NCI-H2196 treated with DMSO at 0.1 percent for 48 hours (cell line): ENCODE results near the gene SMIM36.
"Not testable (repeated sequence)": the region's sequence is repeated elsewhere in the genome, so short reads cannot be mapped to it uniquely, and the experiment has no call there.

ENCODE experiments used
- DNase-seq: peaks from one replicate; lab custom pipeline; 2025; ENCODE audit not compliant: unreplicated experiment; lab: John Stamatoyannopoulos, UW

SMIM36 gene

DNA sequence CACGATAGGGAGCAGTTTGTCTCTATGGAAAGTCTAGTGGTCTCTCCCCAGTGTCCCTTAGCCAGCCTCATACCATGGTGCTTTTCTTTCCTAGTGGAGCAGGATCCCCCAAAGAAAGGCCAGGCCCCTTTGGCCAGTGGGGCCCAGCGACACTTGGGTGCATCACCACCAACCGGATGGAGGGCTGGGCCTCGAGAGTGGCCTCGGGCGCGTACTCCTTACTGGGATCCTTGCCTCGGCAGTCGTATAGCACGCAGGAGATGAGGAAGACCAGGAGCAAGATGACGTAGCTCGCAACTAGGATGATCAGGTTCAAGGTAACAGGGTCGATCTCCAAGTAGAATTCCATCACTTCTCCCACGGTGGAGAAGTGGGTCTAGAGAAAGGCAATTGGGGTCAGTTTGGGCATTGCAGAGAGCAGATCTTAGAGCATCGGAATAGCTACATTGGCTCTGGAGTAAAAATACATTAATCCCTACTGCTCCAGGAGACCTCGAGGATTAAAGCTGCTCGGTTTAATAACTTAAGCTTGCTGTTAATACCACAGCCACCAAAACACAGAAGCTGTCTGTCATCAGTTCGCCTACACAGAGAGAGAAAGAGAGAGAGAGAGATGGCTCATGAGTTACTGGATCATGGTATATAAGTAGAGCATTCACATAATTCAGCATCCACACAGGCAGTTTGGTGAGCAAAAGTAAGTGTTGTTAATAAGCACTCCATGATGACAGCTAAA lies at the start of gene SMIM36:
Gene SMIM36, minus strand, starts transcription at position 467 of the 736 bp plus-strand sequence.
- DNase-seq = no peak

DNA sequence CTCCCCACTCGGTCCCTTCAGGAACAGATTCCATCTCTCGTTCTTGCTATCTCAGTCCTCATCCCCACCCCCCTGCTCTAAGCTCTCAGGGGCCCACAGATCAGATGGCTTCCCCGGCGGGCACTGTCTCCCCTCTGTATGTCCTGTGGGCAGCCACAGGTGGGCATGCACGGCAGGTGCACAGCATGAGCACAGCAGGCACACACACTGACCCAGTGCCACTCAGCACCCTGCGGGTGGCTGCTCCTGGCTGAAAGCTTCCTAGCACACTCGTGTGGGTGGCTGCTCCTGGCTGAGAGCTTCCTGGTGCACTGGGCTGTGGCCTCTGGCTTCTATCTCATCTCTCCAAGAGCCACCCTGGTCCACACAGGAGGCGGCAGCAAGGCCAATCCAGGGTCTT lies 44.5 kb upstream of the SMIM36 start:
- no peak for DNase-seq

DNA sequence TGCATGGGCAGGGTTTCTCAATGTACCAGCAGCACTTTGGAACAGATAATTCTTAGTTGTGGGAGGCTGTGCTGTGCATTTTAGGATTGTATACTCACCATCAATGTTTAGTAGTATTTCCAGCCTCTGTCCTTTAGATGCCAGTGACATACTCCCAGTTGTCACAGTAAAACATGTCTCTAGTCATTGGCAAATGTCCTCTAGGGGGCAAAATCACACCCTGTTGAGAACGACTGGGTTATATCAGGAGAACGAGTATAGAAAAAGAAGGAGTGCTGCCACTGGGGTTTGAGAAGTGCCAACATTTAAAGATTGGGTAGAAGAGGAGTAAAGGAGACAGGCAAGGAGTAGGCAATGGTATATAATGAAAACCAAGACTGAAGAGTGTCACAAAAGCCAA lies 37.9 kb upstream of the SMIM36 start:
- no peak for DNase-seq

DNA sequence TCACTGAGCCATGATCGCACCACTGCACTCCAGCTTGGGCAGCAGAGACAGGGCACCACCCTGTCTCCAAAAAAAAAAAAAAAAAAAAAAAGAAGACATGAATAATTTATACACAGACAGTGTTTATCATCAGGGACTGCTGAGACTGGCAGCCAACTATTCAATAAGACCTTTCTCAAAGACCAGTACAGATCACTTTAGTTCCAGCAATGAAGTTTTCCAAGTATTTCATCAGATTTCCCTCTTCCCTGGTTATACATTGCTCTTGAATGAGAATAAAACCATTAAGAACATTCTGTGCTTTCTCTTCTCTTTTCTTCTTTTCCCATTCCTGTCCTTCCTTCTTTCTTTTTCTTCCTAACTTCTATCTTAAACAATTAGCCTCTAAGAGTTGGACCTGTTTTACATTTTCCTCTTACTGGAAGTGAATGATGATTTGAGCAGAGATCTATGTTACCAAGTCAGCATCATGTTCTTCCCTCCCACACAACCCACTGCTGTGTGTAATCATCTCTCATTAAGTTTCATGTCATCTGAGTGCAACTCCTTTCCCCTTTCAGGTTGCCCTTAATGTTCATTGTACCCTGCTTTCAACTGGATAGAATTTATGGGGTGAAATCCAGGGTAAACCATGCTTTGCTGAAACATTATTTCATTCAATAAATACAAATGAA lies 35.9 kb upstream of the SMIM36 start:
- no peak for DNase-seq

DNA sequence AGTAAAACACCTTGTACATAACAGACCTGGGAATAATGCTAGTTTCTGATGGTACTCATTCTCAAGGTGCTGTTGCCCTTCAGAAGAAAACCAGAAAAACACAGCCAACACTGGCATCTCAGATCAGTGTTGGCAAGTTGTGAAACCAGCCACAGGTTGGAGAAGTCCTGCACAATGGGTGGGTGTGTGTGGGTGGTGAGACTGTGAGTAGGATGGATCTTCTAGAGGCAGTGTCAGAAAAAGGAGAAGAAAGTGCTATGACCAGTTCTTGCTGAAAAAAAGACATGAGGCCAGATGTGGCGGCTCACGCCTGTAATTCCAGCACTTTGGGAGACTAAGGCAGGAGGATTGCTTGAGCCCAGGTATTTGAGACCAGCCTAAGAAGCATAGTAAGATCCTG lies 35.2 kb upstream of the SMIM36 start:
- DNase-seq = no peak

DNA sequence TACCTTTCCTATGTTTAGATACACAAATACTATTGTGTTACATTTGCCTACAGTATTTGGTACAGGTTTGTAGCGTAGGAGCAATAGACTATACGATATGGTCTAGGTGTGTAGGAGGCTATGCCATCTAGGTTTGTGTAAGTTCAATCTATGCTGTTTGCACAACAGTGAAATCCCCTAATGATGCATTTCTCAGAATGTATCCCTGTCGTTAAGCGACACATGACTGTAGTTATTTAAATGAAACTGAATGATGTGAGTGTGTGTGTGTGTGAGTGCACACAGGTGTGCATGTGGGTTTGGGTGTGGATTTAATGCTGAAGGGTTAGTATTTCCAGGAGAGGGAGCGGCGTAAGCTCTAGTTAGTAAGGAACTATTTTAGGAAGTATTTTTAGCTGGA lies 34.6 kb upstream of the SMIM36 start:
- no peak for DNase-seq

DNA sequence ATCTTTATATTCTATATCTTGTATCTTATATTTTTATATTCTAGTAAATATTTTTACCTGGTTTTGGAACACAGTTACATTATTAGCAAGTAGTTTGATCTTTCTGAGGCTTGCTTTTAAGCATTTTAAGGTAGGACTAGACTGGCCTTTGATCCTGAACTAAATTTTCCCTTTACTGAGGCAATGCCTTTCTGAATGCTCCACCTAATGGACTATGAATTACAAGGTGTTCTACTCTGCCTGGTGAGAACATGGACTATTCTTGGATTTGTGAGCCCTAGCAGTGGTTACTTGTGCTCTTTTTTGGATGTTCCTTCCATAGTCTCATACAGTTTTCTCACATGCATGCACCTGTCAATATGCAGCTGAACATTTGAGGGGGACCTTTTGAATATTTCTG lies 32.5 kb upstream of the SMIM36 start:
- no peak for DNase-seq

DNA sequence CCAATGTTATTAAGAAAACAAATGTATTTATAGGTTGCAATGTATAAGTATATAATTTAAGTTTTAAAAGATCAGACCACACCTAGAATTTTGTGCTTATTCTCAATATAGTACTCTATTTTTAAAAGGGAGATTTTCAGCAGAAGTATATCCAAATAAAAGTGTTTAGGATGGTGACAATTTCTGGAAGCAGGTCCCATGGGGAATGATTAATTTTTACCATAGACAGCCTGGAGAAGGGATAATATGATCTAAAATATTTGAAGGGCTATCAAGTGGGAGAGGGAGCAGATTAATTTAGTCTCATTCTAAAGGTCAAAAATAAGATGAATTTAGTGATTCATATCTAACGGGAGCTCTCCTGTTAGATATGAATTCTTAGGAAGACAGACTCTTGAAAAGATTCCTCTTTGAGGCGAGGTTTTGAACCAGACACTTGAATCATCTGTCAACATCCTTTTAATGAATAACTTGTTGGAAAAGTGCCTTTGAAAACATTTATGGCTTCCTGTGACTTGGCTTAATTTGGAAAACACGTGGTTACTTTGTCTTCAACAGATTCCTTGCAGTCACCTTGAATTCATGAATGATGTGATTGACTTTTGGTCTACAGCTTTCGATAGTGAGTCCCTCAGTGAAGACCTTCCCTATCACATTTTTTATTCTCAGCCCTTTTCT lies 29.3 kb upstream of the SMIM36 start:
- no peak for DNase-seq

DNA sequence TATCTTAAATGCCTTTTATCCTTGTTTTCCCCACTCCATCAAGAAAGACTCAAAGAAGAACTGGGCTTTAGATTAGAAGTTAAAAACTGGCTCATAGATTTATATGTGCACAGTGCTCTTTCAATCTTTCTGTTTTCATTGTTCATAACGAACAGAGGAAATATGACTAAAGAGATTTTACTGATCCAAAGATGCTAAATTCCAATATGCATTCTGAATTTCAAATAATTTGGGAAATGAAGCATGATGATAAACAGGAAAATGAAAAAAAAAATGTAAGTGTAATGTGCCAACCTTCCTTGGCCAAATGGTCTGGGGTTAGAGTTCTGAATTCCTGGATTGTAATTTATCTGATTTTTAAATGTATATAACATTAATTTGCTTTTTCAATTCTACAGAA lies 25.0 kb upstream of the SMIM36 start:
- DNase-seq = no peak

DNA sequence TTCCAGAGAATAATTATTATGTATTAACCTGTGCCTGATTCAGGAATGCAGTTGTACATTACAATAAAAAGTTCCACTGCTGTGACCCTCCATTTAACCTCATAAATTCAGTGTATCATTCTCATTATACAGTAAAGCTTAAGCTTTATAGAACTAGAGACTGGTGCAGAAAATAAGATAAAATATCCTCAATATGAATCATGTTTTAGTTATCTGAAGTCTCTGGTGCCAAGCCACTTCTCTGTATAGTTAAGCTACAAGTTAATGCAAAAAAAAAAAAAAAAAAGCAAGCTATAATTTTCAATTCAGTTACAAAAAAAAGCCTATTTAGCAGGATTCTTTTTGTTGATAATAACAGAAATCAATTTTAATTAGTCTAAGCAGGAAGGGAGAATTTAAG lies 22.4 kb upstream of the SMIM36 start:
- no peak for DNase-seq

DNA sequence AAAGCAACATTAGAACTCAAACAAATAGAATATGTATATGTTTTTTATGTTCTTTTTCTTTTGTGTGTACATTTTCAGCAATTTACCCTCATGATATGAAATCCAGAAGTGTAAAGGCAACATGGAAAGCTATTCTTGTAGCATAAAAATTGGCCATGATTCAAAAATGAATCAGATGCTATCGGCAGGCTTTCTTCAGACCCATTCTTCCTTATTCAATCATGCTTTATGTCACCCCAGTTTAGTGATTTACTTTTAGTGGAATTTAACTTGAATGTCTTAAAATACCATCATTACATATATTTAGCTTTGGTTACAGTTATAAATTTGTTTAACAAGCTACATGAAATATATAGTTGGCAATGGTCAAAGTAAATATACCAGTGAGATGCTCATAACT lies 21.4 kb upstream of the SMIM36 start:
- no peak for DNase-seq

DNA sequence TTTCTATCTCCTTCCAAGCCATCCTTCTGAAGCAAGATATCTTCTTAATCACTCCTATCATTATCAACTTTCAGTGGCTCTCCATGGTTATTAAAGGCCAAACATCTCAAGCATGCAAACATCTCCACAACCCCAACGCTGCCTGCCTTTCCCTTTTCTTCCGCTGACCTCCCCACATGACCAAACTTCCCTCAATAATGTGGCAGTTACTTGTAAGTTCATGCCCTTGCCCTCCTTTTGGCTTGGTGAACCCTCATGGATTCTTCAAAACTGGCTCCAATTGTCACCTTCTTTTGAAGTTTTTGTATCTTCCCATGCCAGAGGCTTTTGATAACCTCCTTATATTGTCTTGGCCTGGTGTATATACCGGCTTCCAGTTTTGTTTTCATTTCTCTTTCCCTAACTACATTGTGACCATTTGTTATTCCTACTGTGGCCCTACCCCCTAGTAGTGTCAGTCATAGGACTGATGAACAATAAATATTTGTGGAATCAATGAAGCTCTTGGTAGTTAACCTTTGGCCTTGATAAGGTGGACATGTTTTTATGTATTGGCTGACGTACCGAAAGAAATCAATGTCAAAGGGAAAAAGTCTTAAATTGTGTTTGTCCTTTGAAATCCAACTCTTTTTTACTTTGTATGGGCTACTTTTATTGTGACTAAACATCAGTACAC lies 19.9 kb upstream of the SMIM36 start:
- DNase-seq = no peak

DNA sequence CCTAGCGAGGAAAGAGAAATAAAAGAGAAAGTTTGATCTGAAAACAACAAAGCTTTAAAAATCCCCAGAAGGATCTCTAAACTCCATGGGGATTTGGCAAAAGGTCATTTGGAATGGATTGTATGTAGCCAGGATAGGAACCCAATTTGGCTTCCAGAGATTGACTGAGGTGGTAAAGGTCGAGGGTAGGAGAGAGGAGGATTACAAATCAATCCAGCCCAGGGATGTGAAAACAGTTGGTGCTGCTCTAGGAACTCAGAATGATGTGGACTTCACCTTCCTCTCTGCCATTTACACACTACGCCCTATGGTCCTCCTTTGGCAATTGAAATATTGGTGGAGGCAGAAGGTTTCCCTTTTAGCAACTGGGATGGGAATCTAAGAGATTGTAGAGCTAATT lies 18.8 kb upstream of the SMIM36 start:
- DNase-seq = no peak

DNA sequence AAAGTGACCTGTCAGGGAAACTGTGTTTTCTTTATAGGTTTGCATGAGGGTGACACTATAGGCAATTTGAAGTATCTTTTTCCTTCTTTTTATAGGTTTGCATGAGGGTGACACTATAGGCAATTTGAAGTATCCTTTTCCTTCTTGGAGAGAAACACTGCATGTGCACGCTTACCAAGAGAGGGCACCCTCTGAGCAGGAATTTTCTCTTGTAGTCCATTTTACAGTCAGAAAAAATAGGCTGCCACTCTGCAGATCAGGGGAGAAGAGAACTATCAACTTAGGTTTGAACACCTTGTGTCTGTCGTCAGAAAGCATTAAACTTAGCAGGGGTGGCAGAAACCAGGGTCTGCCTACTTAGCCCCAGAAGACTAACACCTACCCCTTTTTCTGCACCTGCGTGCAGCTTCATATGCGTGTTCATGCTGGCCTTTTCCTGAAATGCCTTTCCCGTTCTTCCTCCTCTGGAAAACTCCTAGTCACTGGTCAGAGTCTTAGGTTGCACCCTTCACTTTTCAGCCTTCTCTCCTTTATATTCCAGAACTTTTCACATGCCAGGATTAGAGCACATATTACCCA lies 16.4 kb upstream of the SMIM36 start:
- no peak for DNase-seq

DNA sequence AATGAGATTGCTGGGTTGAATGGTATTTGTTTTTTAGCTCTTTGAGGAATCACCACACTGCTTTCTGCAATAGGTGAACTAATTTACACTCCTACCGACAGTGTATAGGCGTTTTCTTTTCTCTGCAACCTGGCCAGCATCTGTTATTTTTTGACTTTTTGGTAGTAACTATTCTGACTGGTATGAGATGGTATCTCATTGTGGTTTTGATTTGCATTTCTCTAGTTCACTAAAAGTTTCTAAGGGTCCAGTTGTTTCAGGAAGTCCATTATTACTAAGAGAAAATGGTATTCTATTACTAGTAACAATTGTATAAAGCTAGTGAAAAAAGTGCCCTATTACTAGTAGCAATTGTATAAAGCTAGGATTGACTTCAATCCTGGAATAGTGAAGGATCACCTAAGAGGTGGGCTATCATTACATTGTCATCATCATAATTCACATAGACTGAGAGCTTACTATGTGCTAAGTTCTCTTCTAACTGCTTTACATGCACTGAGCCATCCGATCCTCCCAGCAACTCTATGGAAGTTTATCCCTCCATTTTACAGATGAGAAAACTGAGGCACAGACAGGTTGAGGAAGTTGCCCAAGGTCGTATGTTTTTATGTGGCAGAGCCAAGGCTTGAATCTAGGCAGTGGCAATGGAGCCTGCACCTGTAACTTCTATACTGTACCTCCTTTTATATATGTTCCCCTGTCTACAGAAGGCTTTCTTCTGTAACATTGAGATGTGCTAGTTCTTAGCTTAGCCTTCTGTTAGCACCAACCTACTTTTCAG lies 13.4 kb upstream of the SMIM36 start:
- no peak for DNase-seq

DNA sequence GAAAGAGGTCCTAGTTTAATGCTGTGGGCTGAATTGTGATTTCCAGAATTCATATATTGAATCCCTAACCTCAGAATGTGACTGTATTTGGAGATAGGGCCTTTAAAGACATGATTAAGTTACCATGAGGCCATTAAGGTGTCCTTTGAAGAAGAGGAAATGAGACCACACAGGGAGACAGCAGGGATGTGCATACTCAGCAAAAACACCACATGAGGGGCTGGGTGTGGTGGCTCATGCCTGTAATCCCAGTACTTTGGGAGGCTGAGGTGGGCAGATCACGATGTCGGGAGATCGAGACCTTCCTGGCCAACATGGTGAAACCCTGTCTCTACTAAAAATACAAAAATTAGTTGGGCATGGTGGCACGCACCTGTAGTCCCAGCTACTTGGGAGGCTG lies 11.8 kb upstream of the SMIM36 start:
- not testable (repeated sequence) for DNase-seq

DNA sequence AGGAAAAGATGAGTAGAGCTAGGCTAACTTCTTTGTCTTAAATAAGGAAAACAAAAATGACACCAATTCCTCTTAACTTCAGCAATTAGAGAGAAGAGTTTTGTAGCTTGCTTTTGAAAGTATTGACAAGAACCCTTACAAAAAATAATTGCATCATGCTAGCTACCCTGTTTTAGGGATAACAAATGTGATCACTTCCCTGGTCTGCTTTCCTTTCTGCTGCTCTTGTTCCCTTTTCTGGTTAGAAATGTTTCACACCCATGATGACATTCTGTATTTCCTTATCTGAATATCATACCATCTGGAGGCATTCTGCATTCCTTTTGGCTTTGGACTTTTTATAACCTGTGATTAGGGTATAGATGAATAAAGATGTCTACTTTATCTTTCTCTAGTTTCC lies 9.9 kb upstream of the SMIM36 start:
- DNase-seq = no peak

DNA sequence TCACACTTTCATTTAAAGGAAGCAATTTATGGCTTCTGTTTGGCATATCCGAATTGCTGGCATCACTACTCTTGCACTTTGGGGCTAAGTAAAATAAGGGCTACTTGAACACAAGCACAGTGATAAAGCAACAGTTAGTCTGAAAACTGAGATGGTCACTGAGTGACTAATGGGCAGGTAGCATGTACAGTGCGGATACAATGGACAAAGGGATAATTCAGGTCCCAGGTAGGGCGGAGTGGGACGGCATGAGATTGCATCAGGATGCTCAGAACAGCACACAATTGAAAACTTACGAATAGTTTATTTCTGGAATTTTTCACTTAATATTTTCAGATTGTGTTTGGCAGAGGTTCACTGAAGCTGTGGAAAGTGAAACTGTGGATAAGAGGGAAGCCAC lies 9.2 kb upstream of the SMIM36 start:
- no peak for DNase-seq

DNA sequence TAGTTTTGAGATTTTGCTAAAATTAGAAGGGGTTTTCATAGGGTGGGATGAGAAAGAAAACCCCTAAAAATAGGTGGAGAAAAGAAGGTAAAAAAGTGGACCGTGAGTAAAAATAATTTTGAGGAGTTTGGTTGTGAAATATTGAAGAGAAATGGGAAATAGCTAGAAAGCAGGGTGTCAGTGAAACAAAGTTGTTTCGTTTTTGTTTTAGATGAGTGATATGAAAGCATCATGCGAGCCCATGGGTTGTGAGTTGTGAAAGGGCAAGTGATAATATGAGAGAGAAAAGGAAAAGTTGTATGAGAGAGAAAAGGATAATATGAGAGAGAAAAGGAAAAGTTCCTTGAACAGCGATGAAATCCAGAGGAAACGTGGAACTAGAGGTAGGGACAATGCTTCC lies 7.3 kb upstream of the SMIM36 start:
- DNase-seq = no peak

DNA sequence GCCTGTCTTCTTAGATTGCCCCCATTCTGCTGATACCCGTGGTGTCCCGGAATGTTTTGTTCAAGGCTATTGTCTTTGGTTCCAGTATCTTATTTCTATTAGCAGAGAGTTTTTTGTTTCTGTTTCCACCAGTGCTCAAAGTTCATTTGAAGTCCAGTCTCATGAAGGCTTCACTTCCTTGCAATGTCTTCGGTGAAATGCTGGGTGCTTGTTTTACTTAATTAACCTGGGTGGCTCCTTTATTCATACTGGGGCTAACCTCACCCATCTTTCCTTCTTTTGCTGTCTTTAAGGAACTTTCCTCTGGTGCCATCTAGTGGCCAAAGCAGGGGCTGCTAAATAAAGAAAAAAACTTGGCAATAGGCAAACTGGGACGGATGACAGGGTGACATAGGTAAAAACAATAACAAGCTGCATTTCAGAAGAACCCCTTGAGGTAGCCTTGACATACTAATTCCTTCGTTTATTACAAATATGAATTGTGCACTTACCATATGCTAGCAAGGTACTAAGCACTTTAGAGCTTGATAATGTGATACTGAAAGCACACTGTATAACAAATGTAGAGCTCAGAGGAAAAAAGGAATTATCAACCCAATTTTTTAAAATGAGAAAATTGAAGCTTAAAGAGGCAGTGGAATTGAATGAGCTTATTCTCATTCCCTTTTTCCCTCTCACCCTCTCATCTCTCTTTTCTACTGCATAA lies 2.8 kb upstream of the SMIM36 start:
- DNase-seq = peak; percentile 43
